Activated T-helper 1 cell treated with Interleukin-2 at 50 U/mL for 16 hours (primary cell): ENCODE results near the gene DEFB114.

Experiments used
- DNase-seq: peaks from one replicate; pipeline ENCODE4 v3.0.0-alpha.2; 2020; ENCODE audit warnings: low read depth

Gene DEFB114

DNA sequence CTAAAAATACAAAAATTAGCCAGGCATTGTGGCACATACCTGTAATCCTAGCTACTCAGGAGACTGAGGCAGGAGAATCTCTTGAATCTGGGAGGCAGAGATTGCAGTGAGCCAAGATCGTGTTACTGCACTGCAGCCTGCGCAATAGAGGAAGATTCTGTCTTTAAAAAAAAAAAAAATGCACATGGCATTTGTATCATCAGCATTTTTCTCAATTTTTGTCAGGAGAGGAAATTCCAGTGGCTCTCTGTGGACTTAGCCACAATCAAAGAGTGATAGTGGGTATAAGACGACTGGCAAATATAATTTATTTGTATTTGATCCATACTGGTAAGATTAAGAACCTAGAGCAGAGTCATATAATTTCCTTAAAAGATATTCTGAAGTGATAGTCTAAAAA is 28.6 kb downstream of the DEFB114 start:
- DNase-seq: no peak

DNA sequence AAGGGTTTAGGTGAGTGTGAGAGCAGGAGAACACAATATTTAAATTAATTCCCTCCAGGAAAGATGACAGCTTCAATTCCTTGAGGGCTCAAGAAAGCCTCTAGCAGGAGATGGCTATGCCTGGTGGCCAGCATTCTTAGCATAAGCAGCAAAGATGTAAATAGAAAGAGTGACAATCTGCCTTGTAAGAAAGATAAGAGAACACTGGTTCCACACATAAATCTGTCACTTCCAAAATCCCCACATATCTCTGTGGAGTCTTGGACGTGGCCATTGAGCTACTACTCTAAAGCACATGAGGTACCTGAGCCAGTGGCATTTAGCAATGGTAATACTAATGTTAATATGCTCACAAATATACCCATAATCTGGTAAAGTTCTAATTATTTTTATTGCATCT is 29.2 kb downstream of the DEFB114 start:
- no peak for DNase-seq

DNA sequence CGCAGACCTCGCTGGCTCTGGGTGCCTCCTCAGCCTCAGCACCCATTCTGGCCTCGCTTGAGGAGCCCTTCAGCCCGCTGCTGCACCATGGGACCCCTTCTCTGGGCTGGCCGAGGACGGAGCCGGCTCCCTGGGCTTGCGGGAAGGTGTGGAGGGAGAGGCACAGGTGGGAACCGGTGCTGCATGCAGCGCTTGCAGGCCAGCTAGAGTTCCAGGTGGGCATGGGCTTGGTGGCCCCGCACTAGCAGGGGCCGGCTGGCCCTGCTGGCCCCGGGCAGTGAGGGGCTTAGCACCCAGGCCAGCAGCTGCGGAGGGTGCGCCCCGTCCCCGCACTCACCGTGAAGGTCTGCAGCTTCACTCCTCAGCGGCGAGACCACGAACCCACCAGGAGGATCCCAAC is 30.4 kb downstream of the DEFB114 start:
- no peak for DNase-seq

DNA sequence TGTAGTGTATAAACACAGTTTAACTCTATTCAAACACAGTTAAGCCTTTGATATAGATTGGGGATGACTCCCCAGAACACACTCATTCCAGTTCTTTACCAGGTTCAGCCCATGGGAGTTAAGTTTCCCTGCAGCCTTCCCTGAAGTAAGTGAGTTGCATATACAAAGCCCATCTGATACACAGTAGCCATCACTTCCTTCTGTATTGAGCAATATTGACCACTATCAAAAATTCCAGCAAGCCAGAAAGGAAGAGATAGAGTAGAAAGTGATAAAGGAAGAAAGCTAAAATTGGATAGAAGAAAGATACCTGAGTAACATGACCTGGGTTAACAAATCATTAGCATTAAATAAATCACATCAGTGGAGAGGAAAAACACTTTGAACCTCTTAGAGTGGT is 34.6 kb downstream of the DEFB114 start:
- no peak for DNase-seq

GRCh38 chr6:49923826-49924225 is 40.1 kb downstream of the DEFB114 start:
- no peak for DNase-seq

DNA sequence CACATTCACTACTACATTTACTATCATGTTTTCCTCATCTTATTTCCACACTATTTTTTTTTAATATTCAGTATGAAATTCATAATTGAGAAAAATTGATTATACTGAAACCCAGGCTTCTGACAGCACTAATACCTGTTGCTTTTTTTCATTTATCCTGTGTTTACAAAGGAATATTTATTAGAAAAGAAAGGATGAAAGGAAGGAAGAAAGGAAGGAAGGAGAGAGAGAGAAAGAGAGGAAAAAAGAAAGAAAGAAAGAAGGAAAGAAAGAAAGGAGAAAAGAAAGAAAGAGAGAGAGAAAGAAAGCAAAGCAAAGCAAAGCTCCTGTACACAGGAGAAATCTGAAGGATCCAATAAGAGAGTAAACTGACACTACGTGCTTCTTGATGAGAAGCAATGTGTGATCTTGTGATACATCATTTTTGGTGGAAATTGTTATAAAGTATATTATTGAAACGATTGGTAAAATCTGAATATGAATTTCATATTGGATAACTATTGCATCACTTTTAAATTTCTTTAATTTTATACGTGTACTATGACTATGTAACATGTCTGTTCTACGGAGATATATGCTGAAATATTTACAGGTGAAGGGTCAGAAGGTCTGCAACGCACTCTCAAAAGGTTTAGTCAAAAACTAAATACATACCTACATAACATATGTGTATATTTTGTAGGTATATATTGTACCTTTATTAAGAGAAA is 43.9 kb downstream of the DEFB114 start:
- DNase-seq: no peak

- DNase-seq: no peak
Observed at GRCh38 chr6:49919261-49919660, 44.7 kb downstream of the DEFB114 start.

DNA sequence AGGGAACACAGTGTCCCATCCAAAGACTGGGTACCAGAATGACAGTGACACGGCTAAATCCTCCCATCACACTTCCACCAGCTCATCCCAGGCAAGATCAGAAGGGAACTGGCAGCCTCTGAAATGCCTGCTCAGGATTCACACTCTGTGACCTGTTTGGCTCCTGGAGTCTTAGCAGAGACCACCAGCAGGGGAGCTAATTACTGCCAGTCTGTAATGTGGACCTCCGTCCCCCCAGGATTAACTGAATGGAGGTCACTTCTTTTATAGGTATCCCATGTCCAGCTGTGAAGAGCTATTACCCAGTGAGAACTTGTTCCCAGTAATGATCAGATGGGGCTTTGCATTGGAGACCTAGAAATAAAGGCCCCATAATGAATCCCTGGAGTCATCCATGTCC is 45.2 kb downstream of the DEFB114 start:
- no peak for DNase-seq

DNA sequence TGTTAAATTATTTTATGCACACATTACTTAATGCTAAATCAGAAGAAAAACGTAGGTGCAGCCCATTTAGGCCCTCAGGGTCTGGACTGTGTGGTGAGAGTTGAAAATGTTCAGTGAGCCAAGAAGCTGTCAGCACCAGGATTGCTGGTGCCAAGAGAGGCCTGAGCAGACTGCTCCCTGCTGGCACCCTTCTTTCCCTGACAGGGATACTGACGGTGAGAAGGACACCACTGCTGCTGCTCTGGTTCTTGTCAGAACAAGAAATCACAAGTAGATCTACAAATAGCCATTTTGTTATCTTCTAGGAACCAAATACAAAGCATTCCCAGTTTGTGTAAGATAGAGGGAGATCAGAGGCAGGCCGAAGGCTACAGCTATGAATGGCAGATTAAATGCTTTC is 48.9 kb downstream of the DEFB114 start:
- DNase-seq: no peak

DNA sequence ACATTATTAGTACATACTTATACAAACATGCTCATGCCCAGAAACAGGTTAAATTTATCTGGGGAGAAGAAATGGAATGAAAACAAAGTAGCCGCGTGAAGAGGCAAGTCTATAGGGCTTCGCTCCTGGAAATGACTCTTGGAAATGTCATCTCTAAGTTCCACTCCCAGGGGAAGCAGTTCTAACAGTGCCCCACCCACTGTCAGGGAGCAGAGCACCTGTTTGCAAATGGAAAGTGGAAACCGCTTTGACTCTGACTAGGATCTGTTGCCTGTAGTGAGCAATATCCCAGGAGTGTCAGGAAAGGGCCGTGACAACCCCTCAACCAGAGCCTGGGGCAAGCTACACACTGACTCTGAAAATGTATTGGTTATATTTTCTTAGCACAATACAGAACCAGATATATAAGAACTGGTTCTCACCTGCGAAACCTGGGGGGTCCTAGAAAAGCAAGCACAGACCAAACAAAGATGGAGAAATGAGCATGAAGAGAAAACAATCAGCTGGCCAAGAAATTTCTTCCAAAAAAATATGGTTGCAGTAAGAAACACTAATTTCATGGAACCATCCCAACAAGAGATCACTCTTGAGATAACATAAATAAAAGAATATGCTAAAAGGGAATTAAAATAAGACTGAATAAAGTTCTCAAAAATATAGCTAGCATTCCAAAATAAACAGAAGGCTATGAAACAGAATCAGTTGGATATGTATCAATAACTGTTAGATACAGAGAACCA is 50.2 kb downstream of the DEFB114 start:
- no peak for DNase-seq

GRCh38 chr6:49912196-49912595 is 51.8 kb downstream of the DEFB114 start:
- DNase-seq: no peak

- no peak for DNase-seq
Observed at GRCh38 chr6:49911252-49911651, 52.7 kb downstream of the DEFB114 start.
